ENCODE data around the gene NRL. TPM values are rescaled to one million over a fixed set of nuclear protein-coding genes. Genes with fewer than 3 reads are reported as not detected.

The NRL gene
- total and polyA plus RNA-seq, 2 donors from 2014 or later = 4.9 to 5.5 TPM

DNA sequence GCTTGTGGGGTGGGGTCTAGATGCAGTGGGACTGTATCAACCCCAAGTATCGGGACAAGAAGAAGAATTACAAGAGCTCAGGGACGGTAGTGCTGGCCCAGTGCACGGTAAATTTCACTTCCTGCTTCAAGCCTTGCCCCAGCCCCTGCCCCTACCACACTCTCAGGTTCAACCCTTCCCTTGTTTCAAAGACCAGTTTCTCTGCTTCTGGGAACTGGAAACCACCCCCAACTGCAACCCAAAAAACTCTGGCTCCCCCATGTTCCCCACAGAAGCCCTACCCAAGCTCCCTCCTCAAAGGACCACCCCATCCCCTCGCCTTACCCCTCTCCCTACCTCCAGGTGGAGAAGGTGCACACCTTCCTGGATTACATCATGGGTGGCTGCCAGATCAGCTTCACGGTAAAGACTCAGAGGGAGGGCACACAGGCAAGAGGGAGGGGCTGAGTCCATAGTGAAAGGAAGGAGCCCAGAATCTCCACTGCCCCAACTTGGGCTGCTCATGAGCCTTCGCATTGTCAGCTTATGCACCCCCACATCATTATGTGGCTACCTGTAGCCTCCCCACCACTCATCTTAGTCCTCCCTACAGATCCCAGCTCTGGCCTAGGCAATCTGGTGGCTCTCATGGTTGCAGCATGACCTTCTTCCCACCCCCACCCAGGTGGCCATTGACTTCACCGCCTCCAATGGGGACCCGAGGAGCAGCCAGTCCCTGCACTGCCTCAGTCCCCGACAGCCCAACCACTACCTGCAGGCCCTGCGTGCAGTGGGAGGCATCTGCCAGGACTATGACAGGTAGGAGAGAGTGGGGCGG is 39.1 kb downstream of the NRL start:
- intact Hi-C loops (cut with DNase I) = no loop called here
- H3K9me3 ChIP-seq (ENCODE audit: control insufficient read depth in 2 of 3, insufficient read depth in 1 of 3, low read length in 3 of 3) = no peaks in the 10 kb centered on the region
- TF ChIP-seq, protein P1, sequence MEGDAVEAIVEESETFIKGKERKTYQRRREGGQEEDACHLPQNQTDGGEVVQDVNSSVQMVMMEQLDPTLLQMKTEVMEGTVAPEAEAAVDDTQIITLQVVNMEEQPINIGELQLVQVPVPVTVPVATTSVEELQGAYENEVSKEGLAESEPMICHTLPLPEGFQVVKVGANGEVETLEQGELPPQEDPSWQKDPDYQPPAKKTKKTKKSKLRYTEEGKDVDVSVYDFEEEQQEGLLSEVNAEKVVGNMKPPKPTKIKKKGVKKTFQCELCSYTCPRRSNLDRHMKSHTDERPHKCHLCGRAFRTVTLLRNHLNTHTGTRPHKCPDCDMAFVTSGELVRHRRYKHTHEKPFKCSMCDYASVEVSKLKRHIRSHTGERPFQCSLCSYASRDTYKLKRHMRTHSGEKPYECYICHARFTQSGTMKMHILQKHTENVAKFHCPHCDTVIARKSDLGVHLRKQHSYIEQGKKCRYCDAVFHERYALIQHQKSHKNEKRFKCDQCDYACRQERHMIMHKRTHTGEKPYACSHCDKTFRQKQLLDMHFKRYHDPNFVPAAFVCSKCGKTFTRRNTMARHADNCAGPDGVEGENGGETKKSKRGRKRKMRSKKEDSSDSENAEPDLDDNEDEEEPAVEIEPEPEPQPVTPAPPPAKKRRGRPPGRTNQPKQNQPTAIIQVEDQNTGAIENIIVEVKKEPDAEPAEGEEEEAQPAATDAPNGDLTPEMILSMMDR (IDR thresholded peaks at IDR 0.05; ENCODE audit: borderline replicate concordance, extremely low read depth, insufficient read depth) = no peak
- DNase-seq (no peak), FAIRE-seq (no peak)
- H3K4me1 ChIP-seq (ENCODE audit: control insufficient read depth in 2 of 3, insufficient read depth in 2 of 3, low read depth in 1 of 3, low read length in 3 of 3) = peaks cover 2 to 5% (median 5%) of the 10 kb centered on the region in 3 donors
- no peaks in the 10 kb centered on the region for H3K36me3 ChIP-seq (ENCODE audit: control insufficient read depth in 2 of 3, insufficient read depth in 3 of 3, low read length in 3 of 3)
- no peaks in the 10 kb centered on the region for H3K27me3 ChIP-seq (ENCODE audit: control insufficient read depth, insufficient read depth, low read length)
- H3K27ac ChIP-seq (ENCODE audit: low read depth in 2 of 2, low read length in 2 of 2) = no peak overlapping the region
- no peak overlapping the region for H3K9ac ChIP-seq (ENCODE audit: low read length in 3 of 3)
- H3K4me3 ChIP-seq (ENCODE audit: low read length in 3 of 3) = no peak overlapping the region

DNA sequence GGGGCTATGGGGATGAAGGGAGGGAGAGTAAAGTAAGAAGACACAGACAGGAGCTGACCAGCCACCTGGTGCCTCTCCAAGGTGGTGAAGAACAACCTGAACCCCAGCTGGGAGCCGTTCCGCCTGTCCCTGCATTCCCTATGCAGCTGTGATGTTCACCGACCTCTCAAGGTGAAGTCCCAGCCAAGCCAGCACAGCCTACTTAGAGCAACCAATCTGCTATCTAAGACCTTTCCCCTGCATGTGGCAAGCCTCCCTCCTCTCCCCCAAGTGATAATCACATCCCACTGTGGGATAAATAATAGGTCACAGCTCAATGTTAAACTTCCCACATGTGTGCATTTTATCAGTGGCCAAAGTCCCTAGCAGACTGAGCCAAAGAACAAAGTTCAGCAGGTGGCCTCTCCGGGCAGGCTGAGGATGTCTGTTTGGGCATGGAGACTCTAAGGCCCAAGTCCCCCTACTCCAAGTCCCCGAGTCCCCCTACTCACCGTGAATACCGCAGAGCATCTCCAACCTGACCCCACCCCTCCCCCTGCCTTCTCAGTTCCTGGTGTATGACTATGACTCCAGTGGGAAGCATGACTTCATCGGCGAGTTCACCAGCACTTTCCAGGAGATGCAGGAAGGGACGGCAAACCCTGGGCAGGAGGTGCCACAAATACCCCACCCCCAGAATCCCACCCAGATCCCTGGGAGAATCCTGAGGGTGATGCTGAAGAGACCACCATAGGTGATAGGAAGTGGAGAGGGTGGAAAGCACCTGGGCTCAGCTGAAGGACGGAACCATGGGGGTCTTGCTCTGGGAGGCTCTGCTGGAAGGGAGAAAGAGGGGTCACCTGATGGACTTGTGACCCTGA is 39.9 kb downstream of the NRL start:
- TF ChIP-seq, protein P1 (IDR thresholded peaks at IDR 0.05; ENCODE audit: borderline replicate concordance, extremely low read depth, insufficient read depth) = no peak
- no peak overlapping the region for H3K9ac ChIP-seq (ENCODE audit: low read length in 3 of 3)
- DNase-seq (no peak), FAIRE-seq (no peak)
- H3K27ac ChIP-seq (ENCODE audit: low read depth in 2 of 2, low read length in 2 of 2) = no peak overlapping the region
- H3K27me3 ChIP-seq (ENCODE audit: control insufficient read depth, insufficient read depth, low read length) = no peaks in the 10 kb centered on the region
- H3K4me3 ChIP-seq (ENCODE audit: low read length in 3 of 3) = no peak overlapping the region
- intact Hi-C loops (cut with DNase I) = no loop called here
- H3K4me1 ChIP-seq (ENCODE audit: control insufficient read depth in 2 of 3, insufficient read depth in 2 of 3, low read depth in 1 of 3, low read length in 3 of 3) = peaks cover 0 to 2% (median 0%) of the 10 kb centered on the region in 3 donors
- H3K36me3 ChIP-seq (ENCODE audit: control insufficient read depth in 2 of 3, insufficient read depth in 3 of 3, low read length in 3 of 3) = no peaks in the 10 kb centered on the region
- no peaks in the 10 kb centered on the region for H3K9me3 ChIP-seq (ENCODE audit: control insufficient read depth in 2 of 3, insufficient read depth in 1 of 3, low read length in 3 of 3)

- Histone ChIP-seq H3K4me1 (ENCODE audit: control insufficient read depth in 2 of 3, insufficient read depth in 2 of 3, low read depth in 1 of 3, low read length in 3 of 3) (peaks cover 0 to 2% (median 0%) of the 10 kb centered on the region in 3 donors), H3K9me3 (ENCODE audit: control insufficient read depth in 2 of 3, insufficient read depth in 1 of 3, low read length in 3 of 3) (no peaks in the 10 kb centered on the region), H3K27me3 (ENCODE audit: control insufficient read depth, insufficient read depth, low read length) (no peaks in the 10 kb centered on the region), H3K9ac (ENCODE audit: low read length in 3 of 3) (no peak overlapping the region), H3K27ac (ENCODE audit: low read depth in 2 of 2, low read length in 2 of 2) (no peak overlapping the region), H3K36me3 (ENCODE audit: control insufficient read depth in 2 of 3, insufficient read depth in 3 of 3, low read length in 3 of 3) (no peaks in the 10 kb centered on the region), H3K4me3 (ENCODE audit: low read length in 3 of 3) (no peak overlapping the region)
- FAIRE-seq (no peak), DNase-seq (no peak)
- TF ChIP-seq, protein P1 (IDR thresholded peaks at IDR 0.05; ENCODE audit: borderline replicate concordance, extremely low read depth, insufficient read depth) = no peak
- intact Hi-C loops (cut with DNase I) = no loop called here
These were observed 41.6 kb downstream of the NRL start for GRCh38 chr14:24072881-24073877.
